KMS-11 (cell line): ENCODE measurements around the gene BPGM.

Experiments used
- H2AFZ ChIP-seq: fragments of 200-600 bp; sonication (generic); 2 replicates; pipeline ENCODE4 v1.6.1; 2016; ENCODE audit warnings: antibody characterized with exemption, mixed run types, low read depth
- H3K27ac ChIP-seq: fragments of 200-600 bp; sonication (generic); 2 replicates; pipeline ENCODE4 v1.6.1; 2016; ENCODE audit warnings: mild to moderate bottlenecking, mixed run types
- H3K27me3 ChIP-seq: fragments of 200-600 bp; sonication (generic); 2 replicates; pipeline ENCODE4 v1.6.1; 2017; ENCODE audit warnings: mild to moderate bottlenecking, low read depth, mixed run types, moderate library complexity; ENCODE audit not compliant: insufficient read depth
- H3K36me3 ChIP-seq: fragments of 200-600 bp; sonication (generic); 2 replicates; pipeline ENCODE4 v1.6.1; 2017; ENCODE audit warnings: mild to moderate bottlenecking, mixed run types; ENCODE audit not compliant: insufficient read depth
- H3K4me1 ChIP-seq: fragments of 200-600 bp; sonication (generic); 2 replicates; pipeline ENCODE4 v1.6.1; 2016; ENCODE audit warnings: mild to moderate bottlenecking, low read depth, mixed run types; ENCODE audit not compliant: poor library complexity, severe bottlenecking
- H3K4me2 ChIP-seq: fragments of 200-600 bp; sonication (generic); 2 replicates; pipeline ENCODE4 v1.7.0; 2016; ENCODE audit warnings: mild to moderate bottlenecking, mixed run types
- H3K4me3 ChIP-seq: fragments of 200-600 bp; sonication (generic); IDR thresholded peaks from 2 replicates; pipeline ENCODE4 v1.6.1; 2017; ENCODE audit warnings: low read depth, low read length, mixed read lengths; ENCODE audit not compliant: insufficient read depth
- H3K79me2 ChIP-seq: fragments of 200-600 bp; sonication (generic); 2 replicates; pipeline ENCODE4 v1.6.1; 2016; ENCODE audit warnings: low read depth, mixed run types; ENCODE audit not compliant: insufficient read depth
- H3K9ac ChIP-seq: fragments of 200-600 bp; sonication (generic); 2 replicates; pipeline ENCODE4 v1.6.1; 2016; ENCODE audit warnings: mild to moderate bottlenecking, mixed run types
- H4K20me1 ChIP-seq: fragments of 200-600 bp; sonication (generic); 2 replicates; pipeline ENCODE4 v1.6.1; 2016; ENCODE audit warnings: mild to moderate bottlenecking, mixed run types; ENCODE audit not compliant: insufficient read depth
- TF ChIP-seq, protein P1 (sequence below): fragments of 200-600 bp; sonication (generic); conservative IDR thresholded peaks from 2 replicates; pipeline ENCODE4 v1.6.1; 2017; ENCODE audit warnings: low read depth, mild to moderate bottlenecking, antibody characterized with exemption, low read length, moderate library complexity, mixed read lengths

BPGM gene

DNA sequence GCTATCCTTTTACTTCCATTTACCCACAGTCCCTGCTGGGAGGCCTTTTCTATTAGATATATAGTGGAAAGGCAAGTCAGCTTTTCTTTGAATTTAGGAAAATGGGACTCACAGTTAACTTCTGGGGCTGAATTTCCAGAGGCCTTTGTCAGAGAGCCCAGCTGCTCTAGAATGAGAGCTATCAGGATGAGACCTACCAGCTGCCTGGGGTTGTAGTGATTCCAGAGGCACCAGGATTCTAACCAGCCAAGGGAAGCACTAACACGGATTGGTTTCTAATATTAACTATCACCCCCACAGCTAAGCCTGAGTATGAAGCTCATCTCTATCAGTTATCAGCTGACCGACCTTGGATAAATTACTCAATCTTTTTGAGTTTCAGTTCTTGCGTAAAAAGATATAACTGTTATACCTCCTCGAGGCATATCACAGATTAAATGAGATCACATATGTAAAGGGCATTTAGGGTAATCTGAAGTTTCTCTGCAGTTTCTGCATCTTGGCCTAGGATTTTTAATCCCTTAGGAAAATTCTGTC lies 76.2 kb downstream of the BPGM start:
- Histone ChIP-seq H3K4me3 (no peak overlapping the region), H3K27ac (no peak overlapping the region), H3K36me3 (no peaks in the 10 kb centered on the region), H2AFZ (no peak overlapping the region), H3K9ac (no peak overlapping the region), H3K79me2 (no peaks in the 10 kb centered on the region), H3K4me1 (no peaks in the 10 kb centered on the region), H3K27me3 (no peaks in the 10 kb centered on the region), H3K4me2 (no peak overlapping the region), H4K20me1 (no peaks in the 10 kb centered on the region)
- TF ChIP-seq, protein P1, sequence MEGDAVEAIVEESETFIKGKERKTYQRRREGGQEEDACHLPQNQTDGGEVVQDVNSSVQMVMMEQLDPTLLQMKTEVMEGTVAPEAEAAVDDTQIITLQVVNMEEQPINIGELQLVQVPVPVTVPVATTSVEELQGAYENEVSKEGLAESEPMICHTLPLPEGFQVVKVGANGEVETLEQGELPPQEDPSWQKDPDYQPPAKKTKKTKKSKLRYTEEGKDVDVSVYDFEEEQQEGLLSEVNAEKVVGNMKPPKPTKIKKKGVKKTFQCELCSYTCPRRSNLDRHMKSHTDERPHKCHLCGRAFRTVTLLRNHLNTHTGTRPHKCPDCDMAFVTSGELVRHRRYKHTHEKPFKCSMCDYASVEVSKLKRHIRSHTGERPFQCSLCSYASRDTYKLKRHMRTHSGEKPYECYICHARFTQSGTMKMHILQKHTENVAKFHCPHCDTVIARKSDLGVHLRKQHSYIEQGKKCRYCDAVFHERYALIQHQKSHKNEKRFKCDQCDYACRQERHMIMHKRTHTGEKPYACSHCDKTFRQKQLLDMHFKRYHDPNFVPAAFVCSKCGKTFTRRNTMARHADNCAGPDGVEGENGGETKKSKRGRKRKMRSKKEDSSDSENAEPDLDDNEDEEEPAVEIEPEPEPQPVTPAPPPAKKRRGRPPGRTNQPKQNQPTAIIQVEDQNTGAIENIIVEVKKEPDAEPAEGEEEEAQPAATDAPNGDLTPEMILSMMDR: no peak

DNA sequence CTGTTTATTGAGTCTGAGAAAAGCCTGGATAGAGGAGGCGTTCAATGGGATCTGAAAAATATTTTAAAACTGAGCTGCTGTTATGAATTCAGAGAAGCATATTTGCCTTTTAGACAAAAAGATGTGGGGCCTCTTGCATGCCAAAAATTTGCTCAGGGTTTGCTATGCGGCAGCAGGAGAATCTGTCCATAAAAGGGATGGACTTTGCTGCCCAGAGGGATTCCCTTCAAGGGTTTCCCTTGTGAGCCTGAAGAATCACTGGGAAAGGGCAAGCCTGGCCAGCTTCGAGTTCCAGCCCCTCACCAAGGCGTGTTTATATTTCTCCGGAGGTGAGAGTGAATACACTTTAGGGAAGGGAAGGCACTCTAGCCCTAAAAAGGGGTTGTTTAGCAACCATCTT lies 77.2 kb downstream of the BPGM start:
- no peaks in the 10 kb centered on the region for H4K20me1 ChIP-seq
- H3K36me3 ChIP-seq: no peaks in the 10 kb centered on the region
- H2AFZ ChIP-seq: no peak overlapping the region
- no peak overlapping the region for H3K9ac ChIP-seq
- TF ChIP-seq, protein P1: no peak
- H3K4me1 ChIP-seq: no peaks in the 10 kb centered on the region
- no peak overlapping the region for H3K27ac ChIP-seq
- H3K4me2 ChIP-seq: no peak overlapping the region
- H3K27me3 ChIP-seq: no peaks in the 10 kb centered on the region
- no peak overlapping the region for H3K4me3 ChIP-seq
- H3K79me2 ChIP-seq: no peaks in the 10 kb centered on the region

DNA sequence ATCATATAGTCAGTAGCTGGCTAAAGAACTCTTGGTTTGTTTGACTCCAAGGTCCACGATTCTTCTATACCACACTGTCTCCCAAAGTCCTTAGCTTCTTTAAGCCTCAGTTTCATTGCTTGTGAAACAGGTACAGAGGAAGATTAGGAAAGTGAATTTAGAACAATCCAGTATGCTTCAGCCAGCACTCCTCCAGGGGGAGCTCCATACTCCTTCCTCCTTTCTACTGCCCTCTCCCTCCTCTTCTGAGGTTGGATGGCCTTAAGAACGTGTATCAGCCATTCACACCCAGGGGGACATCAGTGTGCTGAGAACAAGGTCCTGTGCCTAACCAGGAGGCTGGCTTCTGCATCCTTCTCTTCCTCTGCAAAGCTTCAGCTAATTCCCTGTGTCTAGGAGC lies 78.0 kb downstream of the BPGM start:
- Histone ChIP-seq H3K36me3 (no peaks in the 10 kb centered on the region), H3K79me2 (no peaks in the 10 kb centered on the region), H3K27ac (no peak overlapping the region), H4K20me1 (no peaks in the 10 kb centered on the region), H2AFZ (no peak overlapping the region), H3K4me2 (no peak overlapping the region), H3K4me1 (no peaks in the 10 kb centered on the region), H3K9ac (no peak overlapping the region), H3K27me3 (no peaks in the 10 kb centered on the region), H3K4me3 (no peak overlapping the region)
- TF ChIP-seq, protein P1: peak; percentile 59

DNA sequence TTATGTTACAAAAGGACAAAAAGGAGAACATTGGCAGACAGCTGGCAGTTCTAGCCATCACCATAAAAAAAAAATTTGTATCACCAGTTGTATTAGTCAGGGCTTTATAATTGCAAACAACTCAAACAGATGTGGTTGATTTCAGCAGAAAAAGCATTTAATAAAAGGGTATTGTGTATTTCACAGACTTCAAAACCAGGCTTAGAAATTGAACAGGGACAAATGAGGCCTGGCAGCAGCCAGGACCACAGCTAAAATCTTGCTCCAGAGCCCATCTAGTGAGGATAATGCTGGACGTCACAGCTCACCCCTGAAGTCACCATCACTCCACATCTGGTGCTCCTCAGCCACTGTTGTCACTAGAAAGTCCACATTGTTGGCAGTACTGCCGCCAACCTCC lies 79.9 kb downstream of the BPGM start:
- H3K36me3 ChIP-seq: no peaks in the 10 kb centered on the region
- no peak overlapping the region for H3K27ac ChIP-seq
- peaks cover 6% of the 10 kb centered on the region for H3K4me1 ChIP-seq
- no peak overlapping the region for H2AFZ ChIP-seq
- H3K79me2 ChIP-seq: no peaks in the 10 kb centered on the region
- H4K20me1 ChIP-seq: no peaks in the 10 kb centered on the region
- H3K27me3 ChIP-seq: no peaks in the 10 kb centered on the region
- H3K4me2 ChIP-seq: no peak overlapping the region
- no peak overlapping the region for H3K9ac ChIP-seq
- H3K4me3 ChIP-seq: no peak overlapping the region
- TF ChIP-seq, protein P1: no peak

DNA sequence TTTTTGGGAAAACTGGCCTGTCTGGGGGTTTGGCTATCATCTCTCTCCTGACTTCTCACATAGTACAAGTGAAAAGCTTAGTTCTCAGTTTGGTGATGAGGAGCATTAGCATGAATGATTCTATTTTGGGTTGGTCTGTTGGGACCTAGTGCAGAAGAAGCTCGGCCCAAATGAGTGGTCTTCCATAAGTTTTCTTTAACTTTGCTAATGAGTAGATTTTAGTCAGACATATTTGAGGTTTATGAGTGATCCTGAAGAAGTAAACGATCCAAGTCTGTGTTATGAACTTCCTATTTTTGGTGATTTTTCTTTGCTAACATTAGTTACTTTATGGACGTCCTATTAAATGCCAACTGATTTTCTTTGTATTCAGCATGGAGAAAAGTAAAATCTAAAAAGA lies 81.1 kb downstream of the BPGM start:
- peaks cover 13% of the 10 kb centered on the region for H3K4me1 ChIP-seq
- TF ChIP-seq, protein P1: no peak

More for the DNA sequence above, 81.1 kb downstream of the BPGM start:
- H3K9ac ChIP-seq: no peak overlapping the region
- H4K20me1 ChIP-seq: no peaks in the 10 kb centered on the region
- H2AFZ ChIP-seq: no peak overlapping the region
- H3K27ac ChIP-seq: no peak overlapping the region
- no peak overlapping the region for H3K4me2 ChIP-seq
- no peaks in the 10 kb centered on the region for H3K79me2 ChIP-seq
- H3K27me3 ChIP-seq: no peaks in the 10 kb centered on the region
- no peaks in the 10 kb centered on the region for H3K36me3 ChIP-seq
- no peak overlapping the region for H3K4me3 ChIP-seq
